HCT116 (cell line): Measurements from ENCODE around the gene ATP1A4. TPM values are rescaled to one million over a fixed set of nuclear protein-coding genes. Genes with fewer than 3 reads are reported as not detected.

ENCODE experiments used
- ATAC-seq: fragments of 200-7000 bp; cut with Tn5 transposase; 2 replicates; pipeline ENCODE4 v1.9.1; 2020; ENCODE audit warnings: mild to moderate bottlenecking, moderate library complexity
- BruUV-seq: library from RNA; stranded (reverse); fragments of 400-500 nt; replicated peaks from 2 replicates; lab custom pipeline; 2021; lab: Mats Ljungman, UMichigan
- CTCF ChIA-PET: fragments of 300-600 bp; sonication (Branson Sonifier 250); formaldehyde crosslinking; loops from one replicate; lab custom pipeline; 2021; ENCODE audit warnings: antibody characterized with exemption; lab: Charles Lee
- POLR2A ChIA-PET: fragments of 300-600, 350-600 bp; sonication (Branson Sonifier 250); formaldehyde crosslinking; loops from one replicate; lab custom pipeline; 2021; ENCODE audit warnings: antibody characterized with exemption; lab: Charles Lee
- RAD21 ChIA-PET, 2 experiments: fragments of 300-600 bp; sonication (Branson Sonifier 250); formaldehyde crosslinking; loops; one replicate each; lab custom pipeline; 2023; ENCODE audit warnings: low total read pairs in 2 of 2; ENCODE audit not compliant: uncharacterized antibody in 2 of 2, unreplicated experiment in 2 of 2, low non-redundant PET in 1 of 2; lab: Charles Lee
- DNase-seq: peaks from one replicate; pipeline ENCODE4 v3.0.0-alpha.2; 2010; ENCODE audit warnings: low read depth, low spot score
- H2AFZ ChIP-seq: fragments of 200-600 bp; shearing (Covaris generic), sonication (generic); 2 replicates; pipeline ENCODE4 v1.6.1; 2017; ENCODE audit warnings: low read depth, mixed run types, mixed read lengths, antibody characterized with exemption, low read length; ENCODE audit not compliant: poor library complexity, severe bottlenecking
- H3K27ac ChIP-seq: 2 replicates; pipeline ENCODE4 v1.5.1; 2012; ENCODE audit warnings: low read depth, low read length
- H3K27me3 ChIP-seq: fragments of 200-600 bp; sonication (generic); 2 replicates; pipeline ENCODE4 v1.6.1; 2016; ENCODE audit warnings: mixed run types, low read length, mixed read lengths; ENCODE audit not compliant: insufficient read depth
- H3K36me3 ChIP-seq, 2 experiments: fragments of 200-500 bp in 1 of 2; fragments of 200-600 bp in 1 of 2; sonication (Bioruptor generic) in 1 of 2; sonication (generic) in 1 of 2; 2 replicates each; pipeline versions ENCODE4 v1.5.1 to v1.6.1; 2014 to 2016; ENCODE audit warnings: low read length in 2 of 2, inconsistent platforms in 1 of 2, mixed read lengths in 1 of 2, mixed run types in 1 of 2; ENCODE audit not compliant: insufficient read depth in 2 of 2, control insufficient read depth in 1 of 2
- H3K4me1 ChIP-seq, 2 experiments: fragments of 200-600 bp in 1 of 2; sonication (generic) in 1 of 2; 2 replicates each; pipeline versions ENCODE4 v1.5.1 to v1.6.1; 2012 to 2017; ENCODE audit warnings: low read length in 2 of 2, inconsistent platforms in 1 of 2, mild to moderate bottlenecking in 1 of 2, mixed read lengths in 1 of 2, mixed run types in 1 of 2, moderate library complexity in 1 of 2; ENCODE audit not compliant: insufficient read depth in 2 of 2, control insufficient read depth in 1 of 2
- H3K4me2 ChIP-seq: fragments of 200-600 bp; sonication (generic); 2 replicates; pipeline ENCODE4 v1.6.1; 2017; ENCODE audit warnings: mixed run types, low read length, mixed read lengths
- H3K4me3 ChIP-seq, 2 experiments: fragments of 200-600 bp in 1 of 2; sonication (generic) in 1 of 2; replicated peaks in 1 of 2; 2 replicates each; pipeline ENCODE4 v1.5.1; 2011 to 2016; ENCODE audit warnings: low read length in 2 of 2, control low read depth in 1 of 2, low read depth in 1 of 2, mild to moderate bottlenecking in 1 of 2, mixed read lengths in 1 of 2, mixed run types in 1 of 2
- H3K79me2 ChIP-seq: fragments of 200-600 bp; sonication (generic); 2 replicates; pipeline ENCODE4 v1.6.1; 2017; ENCODE audit warnings: mild to moderate bottlenecking, mixed run types, low read length, moderate library complexity, mixed read lengths; ENCODE audit not compliant: insufficient read depth
- H3K9ac ChIP-seq: fragments of 200-600 bp; sonication (generic); 2 replicates; pipeline ENCODE4 v1.6.1; 2016; ENCODE audit warnings: low read length, mixed read lengths
- H3K9me2 ChIP-seq: fragments of 200-600 bp; sonication (generic), shearing (Covaris generic); 2 replicates; pipeline ENCODE4 v1.6.1; 2017; ENCODE audit warnings: mixed run types, mild to moderate bottlenecking, moderate library complexity; ENCODE audit not compliant: insufficient read depth
- H3K9me3 ChIP-seq, 2 experiments: fragments of 200-500 bp in 1 of 2; fragments of 200-600 bp in 1 of 2; sonication (Bioruptor generic) in 1 of 2; sonication (generic) in 1 of 2; 2 replicates each; pipeline ENCODE4 v1.6.1; 2014 to 2017; ENCODE audit warnings: low read length in 2 of 2, mixed read lengths in 2 of 2, inconsistent platforms in 1 of 2, low read depth in 1 of 2, mild to moderate bottlenecking in 1 of 2, mixed run types in 1 of 2, moderate library complexity in 1 of 2; ENCODE audit not compliant: control insufficient read depth in 1 of 2, insufficient read depth in 1 of 2
- H4K20me1 ChIP-seq: fragments of 200-600 bp; sonication (generic), shearing (Covaris generic); 2 replicates; pipeline ENCODE4 v1.6.1; 2017; ENCODE audit warnings: mixed run types, mild to moderate bottlenecking, moderate library complexity; ENCODE audit not compliant: insufficient read depth
- CEBPB ChIP-seq: IDR thresholded peaks from 2 replicates; pipeline ENCODE4 v1.6.1; 2012; ENCODE audit warnings: low read depth
- CTCF ChIP-seq, 3 experiments: fragments of 200-600 bp in 1 of 3; sonication (generic) in 1 of 3; IDR thresholded peaks in 2 of 3; conservative IDR thresholded peaks in 1 of 3; 2 replicates each; pipeline ENCODE4 v1.5.1; 2012 to 2017; ENCODE audit warnings: low read depth in 2 of 3, low read length in 2 of 3, antibody characterized with exemption in 1 of 3, borderline replicate concordance in 1 of 3, control low read depth in 1 of 3, mild to moderate bottlenecking in 1 of 3, mixed read lengths in 1 of 3, mixed run types in 1 of 3, moderate library complexity in 1 of 3; ENCODE audit not compliant: insufficient read depth in 1 of 3
- EGR1 ChIP-seq: IDR thresholded peaks from 2 replicates; pipeline ENCODE4 v1.6.1; 2012; ENCODE audit warnings: low read depth
- ELF1 ChIP-seq: IDR thresholded peaks from 2 replicates; pipeline ENCODE4 v1.6.1; 2012; ENCODE audit warnings: low read depth, borderline replicate concordance
- JUND ChIP-seq: IDR thresholded peaks from 2 replicates; pipeline ENCODE4 v1.6.1; 2012
- MAX ChIP-seq: IDR thresholded peaks from 2 replicates; pipeline ENCODE4 v1.6.1; 2012
- POLR2A ChIP-seq: IDR thresholded peaks from 2 replicates; pipeline ENCODE4 v1.7.0; 2011; ENCODE audit warnings: borderline replicate concordance; ENCODE audit not compliant: insufficient read depth, insufficient read length; ENCODE audit errors: extremely low read depth
- POLR2AphosphoS5 ChIP-seq: IDR thresholded peaks from 2 replicates; pipeline ENCODE4 v1.6.1; 2011; ENCODE audit warnings: mild to moderate bottlenecking, low read depth, low read length, moderate library complexity
- RAD21 ChIP-seq: IDR thresholded peaks from 2 replicates; pipeline ENCODE4 v1.6.1; 2012; ENCODE audit warnings: low read depth, mild to moderate bottlenecking
- SIN3A ChIP-seq: IDR thresholded peaks from 2 replicates; pipeline ENCODE4 v1.6.1; 2012; ENCODE audit warnings: low read depth
- SRF ChIP-seq: IDR thresholded peaks from 2 replicates; pipeline ENCODE4 v1.6.1; 2012; ENCODE audit warnings: low read depth
- TCF7L2 ChIP-seq: IDR thresholded peaks from 2 replicates; pipeline ENCODE4 v1.7.0; 2011; ENCODE audit warnings: borderline replicate concordance, inconsistent platforms; ENCODE audit not compliant: insufficient read depth, insufficient read length; ENCODE audit errors: extremely low read depth
- YY1 ChIP-seq: IDR thresholded peaks from 2 replicates; pipeline ENCODE4 v1.6.1; 2011; ENCODE audit warnings: low read length, low read depth, moderate library complexity, mild to moderate bottlenecking; ENCODE audit not compliant: insufficient replicate concordance; ENCODE audit errors: extremely low read depth
- ZFX ChIP-seq: fragments of 450-650 bp; IDR thresholded peaks from 2 replicates; pipeline ENCODE4 v1.6.1; 2017
- intact Hi-C: fragments of 100-400 bp; cut with micrococcal nuclease; formaldehyde crosslinking; loops from 2 replicates; pipeline ENCODE4 v1.10.0; 2022
- total RNA-seq: library from RNA; stranded (reverse); gene quantifications from one replicate; pipeline ENCODE4 v1.2.1, GENCODE V29; 2021; ENCODE audit not compliant: unreplicated experiment
- TF ChIP-seq, protein P1 (sequence below): IDR thresholded peaks from 2 replicates; pipeline ENCODE4 v1.6.1; 2012
- TF ChIP-seq, protein P2 (sequence below): IDR thresholded peaks from 2 replicates; pipeline ENCODE4 v1.6.1; 2011; ENCODE audit warnings: mild to moderate bottlenecking, low read length, moderate library complexity; ENCODE audit not compliant: insufficient replicate concordance; ENCODE audit errors: extremely low read depth

ATP1A4 gene
- total RNA-seq, 1 experiment from 2014 or later: not detected

- H2AFZ ChIP-seq: no peak overlapping the region
- CTCF ChIA-PET: no interaction called here
- TF ChIP-seq CEBPB: no peak
- no peak for TF ChIP-seq TCF7L2
- TF ChIP-seq ZFX: no peak
- no peak for TF ChIP-seq ELF1
- TF ChIP-seq SRF: no peak
- TF ChIP-seq POLR2AphosphoS5: no peak
- TF ChIP-seq, protein P1, sequence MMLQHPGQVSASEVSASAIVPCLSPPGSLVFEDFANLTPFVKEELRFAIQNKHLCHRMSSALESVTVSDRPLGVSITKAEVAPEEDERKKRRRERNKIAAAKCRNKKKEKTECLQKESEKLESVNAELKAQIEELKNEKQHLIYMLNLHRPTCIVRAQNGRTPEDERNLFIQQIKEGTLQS: no peak
- TF ChIP-seq SIN3A: no peak
- TF ChIP-seq CTCF (IDR thresholded peaks at IDR 0.05 in 2 of 3, conservative IDR thresholded peaks at IDR 0.05 in 1 of 3; ENCODE audit: borderline replicate concordance in 1 of 3, insufficient read depth in 1 of 3, low read depth in 2 of 3, low read length in 2 of 3): no peak
- TF ChIP-seq POLR2A: no peak
- TF ChIP-seq YY1: no peak
- TF ChIP-seq, protein P2, sequence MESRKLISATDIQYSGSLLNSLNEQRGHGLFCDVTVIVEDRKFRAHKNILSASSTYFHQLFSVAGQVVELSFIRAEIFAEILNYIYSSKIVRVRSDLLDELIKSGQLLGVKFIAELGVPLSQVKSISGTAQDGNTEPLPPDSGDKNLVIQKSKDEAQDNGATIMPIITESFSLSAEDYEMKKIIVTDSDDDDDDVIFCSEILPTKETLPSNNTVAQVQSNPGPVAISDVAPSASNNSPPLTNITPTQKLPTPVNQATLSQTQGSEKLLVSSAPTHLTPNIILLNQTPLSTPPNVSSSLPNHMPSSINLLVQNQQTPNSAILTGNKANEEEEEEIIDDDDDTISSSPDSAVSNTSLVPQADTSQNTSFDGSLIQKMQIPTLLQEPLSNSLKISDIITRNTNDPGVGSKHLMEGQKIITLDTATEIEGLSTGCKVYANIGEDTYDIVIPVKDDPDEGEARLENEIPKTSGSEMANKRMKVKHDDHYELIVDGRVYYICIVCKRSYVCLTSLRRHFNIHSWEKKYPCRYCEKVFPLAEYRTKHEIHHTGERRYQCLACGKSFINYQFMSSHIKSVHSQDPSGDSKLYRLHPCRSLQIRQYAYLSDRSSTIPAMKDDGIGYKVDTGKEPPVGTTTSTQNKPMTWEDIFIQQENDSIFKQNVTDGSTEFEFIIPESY: no peak
- no peak for TF ChIP-seq JUND
- TF ChIP-seq RAD21: no peak
- TF ChIP-seq MAX: no peak
- TF ChIP-seq EGR1: no peak
- TF ChIP-seq, all 23 proteins: peak for 0
- H3K9ac ChIP-seq: no peak overlapping the region
- ChIA-PET POLR2A (no interaction called here), RAD21 (no interaction called here)
- no peaks in the 10 kb centered on the region for H4K20me1 ChIP-seq
- no peak overlapping the region for H3K4me2 ChIP-seq
- H3K79me2 ChIP-seq: no peaks in the 10 kb centered on the region
- H3K4me1 ChIP-seq: peaks cover 15 to 31% of the 10 kb centered on the region in 2 experiments
- no TSS peak for BruUV-seq
- intact Hi-C loops: no loop called here
- H3K4me3 ChIP-seq: no peak overlapping the region
- 0 out of 2 replicates have a peak, but pooled peaks cover 2% of the 10 kb centered on the region for H3K9me2 ChIP-seq
- H3K36me3 ChIP-seq: no peaks in the 10 kb centered on the region
- DNase-seq: no peak
- ATAC-seq: no peak
- no peak overlapping the region for H3K27ac ChIP-seq
- H3K9me3 ChIP-seq: no peaks in the 10 kb centered on the region
- H3K27me3 ChIP-seq: no peaks in the 10 kb centered on the region
These were observed 27.7 kb upstream of the ATP1A4 start for GRCh38 chr1:160123726-160124125.
